ENCODE results near the gene SRRM4.
"Not testable (repeated sequence)": the region's sequence is repeated elsewhere in the genome, so short reads cannot be mapped to it uniquely, and the experiment has no call there.

The SRRM4 gene

DNA sequence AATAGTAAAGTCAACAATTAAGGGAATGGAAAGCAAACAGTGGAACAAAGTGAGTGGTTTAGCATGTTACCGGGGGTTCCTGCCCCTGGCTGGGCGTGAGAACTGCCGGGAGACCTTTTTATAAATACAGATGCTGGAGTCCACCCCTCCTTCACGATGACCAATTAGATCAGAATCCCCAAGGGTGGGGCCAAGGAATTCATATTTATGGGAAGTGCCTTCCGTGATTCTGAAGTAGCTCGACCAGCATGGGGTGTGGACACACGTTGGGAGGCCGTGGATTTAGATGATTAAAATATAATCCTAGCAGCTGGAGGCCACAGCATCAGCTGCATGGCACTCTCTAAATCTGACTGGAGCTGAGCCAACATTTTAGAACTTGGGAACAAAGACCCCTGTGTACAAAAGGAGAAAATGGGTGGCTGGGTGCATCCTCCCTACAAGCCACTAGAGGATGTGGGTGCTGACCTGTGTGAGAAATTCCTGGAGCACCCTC, 87.9 kb downstream of the SRRM4 start:
- no peak for DNase-seq (ENCODE audit: low spot score)

DNA sequence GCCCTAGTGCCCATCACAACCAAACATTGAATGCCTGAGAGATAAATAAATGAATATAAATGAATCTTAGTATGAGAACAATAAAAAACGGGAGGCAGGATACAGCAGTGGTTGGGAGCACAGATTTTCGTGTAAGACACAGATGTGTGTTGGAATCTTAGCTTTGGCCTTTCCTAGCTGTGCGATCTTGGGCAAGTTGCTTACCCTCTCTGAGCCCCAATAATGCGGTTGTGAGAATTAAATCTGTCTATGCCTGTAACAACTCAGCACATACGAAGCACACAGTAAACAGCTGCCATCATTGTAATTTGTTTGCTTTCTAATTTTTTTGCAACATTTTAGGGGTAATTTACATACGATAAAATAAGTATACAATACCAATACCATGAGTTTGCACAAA, 89.8 kb downstream of the SRRM4 start:
- no peak for DNase-seq (ENCODE audit: low spot score)

- DNase-seq (ENCODE audit: low spot score) = no peak
Measured at GRCh38 chr12:119071638-119072231, 90.4 kb downstream of the SRRM4 start.

DNA sequence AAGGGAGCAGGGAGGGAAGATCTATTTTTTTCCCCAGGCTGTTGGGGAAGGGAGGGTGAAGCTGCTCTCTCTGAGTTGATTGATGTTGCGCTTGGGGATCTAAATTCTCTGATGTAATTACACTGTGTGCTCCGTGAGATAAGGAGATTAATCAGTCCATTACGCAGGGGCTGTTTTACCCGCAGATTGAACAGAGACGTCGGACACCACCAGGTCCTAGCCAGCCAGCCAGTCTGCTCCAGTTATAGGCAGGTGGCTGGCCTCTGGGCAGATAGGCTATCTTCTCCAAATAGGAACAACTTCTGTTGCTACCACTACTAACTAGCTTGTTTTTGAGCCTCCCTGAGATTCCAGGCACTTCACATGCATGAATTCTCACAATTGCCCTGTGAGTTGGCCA, 91.1 kb downstream of the SRRM4 start:
- no peak for DNase-seq (ENCODE audit: low spot score)

DNA sequence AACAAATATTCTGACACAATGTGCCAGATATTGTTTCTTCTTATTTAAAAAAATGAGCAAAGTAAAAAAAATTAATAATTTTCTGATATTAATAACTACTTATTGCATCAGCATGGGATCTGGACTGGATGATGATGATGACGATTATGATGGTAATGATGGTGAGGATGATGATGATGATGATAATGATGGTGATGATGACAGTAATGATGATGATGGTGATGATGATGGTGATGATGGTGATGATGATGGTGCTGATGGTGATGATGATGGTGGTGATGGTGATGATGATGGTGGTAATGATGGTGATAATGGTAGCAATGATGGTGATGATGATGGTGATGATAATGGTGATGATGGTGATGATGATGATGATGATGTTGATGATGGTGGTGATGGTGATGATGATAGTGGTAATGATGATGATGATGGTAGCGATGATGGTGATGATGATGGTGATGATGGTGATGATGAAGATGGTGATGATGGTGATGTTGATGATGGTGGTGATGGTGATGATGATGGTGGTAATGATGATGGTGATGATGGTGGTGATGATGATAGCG, 94.0 kb downstream of the SRRM4 start:
- no peak for DNase-seq (ENCODE audit: low spot score)

- DNase-seq (ENCODE audit: low spot score) = no peak
Measured at GRCh38 chr12:119075918-119076317, 94.6 kb downstream of the SRRM4 start.

DNA sequence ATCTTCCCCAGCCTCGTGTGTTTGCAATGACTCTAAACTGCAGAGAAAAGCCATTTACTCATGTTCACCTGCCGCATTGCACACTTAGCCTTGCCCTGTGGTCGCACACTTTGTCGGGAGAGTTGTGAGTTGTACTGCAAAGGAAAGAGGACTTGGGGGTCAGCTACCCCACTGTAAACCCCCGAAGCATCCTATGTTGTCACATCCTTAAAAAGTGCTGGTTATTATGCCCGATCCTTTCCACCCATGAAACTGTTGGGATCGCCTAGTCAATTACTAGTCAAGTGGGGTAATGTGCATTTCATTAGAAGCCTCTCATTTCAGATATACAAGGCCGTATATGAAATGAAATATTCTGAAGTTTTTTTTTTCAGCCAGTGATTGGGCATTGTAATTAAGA, 98.2 kb downstream of the SRRM4 start:
- DNase-seq (ENCODE audit: low spot score) = no peak

- DNase-seq (ENCODE audit: low spot score) = no peak
Measured at GRCh38 chr12:119082016-119082415, 100.7 kb downstream of the SRRM4 start.

- DNase-seq (ENCODE audit: low spot score) = no peak
Measured at GRCh38 chr12:119082496-119082895, 101.2 kb downstream of the SRRM4 start.

DNA sequence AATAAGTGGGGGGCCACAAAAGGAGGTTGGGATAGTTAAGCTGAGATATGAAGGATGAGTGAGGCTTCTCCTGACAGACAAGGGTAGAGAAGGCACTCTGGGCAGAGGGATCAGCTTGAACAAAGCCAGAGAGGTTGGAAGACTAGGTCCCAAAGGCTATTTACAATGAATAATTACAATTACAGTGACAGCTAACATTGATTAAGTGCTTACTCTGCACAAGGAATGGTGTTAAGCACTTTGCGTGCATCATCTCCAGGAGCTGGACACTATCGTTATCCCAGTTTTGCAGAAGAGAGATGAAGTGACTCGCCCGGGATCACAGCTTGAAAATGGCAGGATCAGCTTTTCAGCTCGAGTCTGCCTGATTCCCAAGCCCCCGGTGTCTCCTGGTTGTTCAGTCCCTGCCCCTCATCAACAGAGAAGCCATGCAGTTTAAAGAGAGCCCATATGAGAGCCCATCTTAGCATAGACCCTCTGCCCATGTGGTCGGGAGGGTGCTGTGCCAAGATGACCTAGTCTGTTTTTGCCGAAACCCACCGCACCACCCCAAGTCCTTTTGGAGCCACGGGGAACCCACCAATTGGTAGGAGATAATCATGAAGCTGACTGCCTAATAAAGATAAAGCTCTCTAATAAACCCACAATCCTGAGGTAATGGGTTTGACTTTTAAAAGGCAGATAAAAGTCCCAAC, 107.5 kb downstream of the SRRM4 start:
- peak; percentile 26 for DNase-seq (ENCODE audit: low spot score)

DNA sequence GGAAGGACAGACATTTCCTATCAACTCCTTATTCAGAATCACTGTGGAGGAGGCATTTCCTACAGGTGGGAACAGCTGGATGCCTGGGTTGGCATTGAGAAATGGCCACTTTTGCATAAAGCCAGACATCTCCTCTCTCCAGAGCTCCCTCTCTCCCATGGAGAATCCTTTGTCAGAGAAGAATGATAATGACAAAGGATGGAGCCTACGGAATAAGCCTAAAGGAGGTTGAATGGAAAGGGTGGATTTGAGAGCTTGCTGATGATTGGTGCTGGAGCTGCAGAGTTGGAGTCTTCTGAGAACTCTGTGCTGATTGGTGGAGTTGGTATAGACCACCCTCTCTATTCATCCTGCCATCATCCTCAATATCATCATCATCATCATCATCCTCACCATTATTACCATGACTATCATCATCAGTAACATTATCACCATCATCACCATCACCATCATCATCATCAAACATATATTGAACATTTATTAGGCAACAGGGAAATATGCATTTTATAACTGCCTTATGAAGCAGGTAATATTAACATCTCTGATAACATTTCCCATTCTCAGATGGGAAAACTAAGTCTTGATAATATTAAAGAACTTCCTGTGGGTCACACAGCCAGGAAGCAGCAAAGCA, 108.2 kb downstream of the SRRM4 start:
- peak; percentile 86 for DNase-seq (ENCODE audit: low spot score)

DNA sequence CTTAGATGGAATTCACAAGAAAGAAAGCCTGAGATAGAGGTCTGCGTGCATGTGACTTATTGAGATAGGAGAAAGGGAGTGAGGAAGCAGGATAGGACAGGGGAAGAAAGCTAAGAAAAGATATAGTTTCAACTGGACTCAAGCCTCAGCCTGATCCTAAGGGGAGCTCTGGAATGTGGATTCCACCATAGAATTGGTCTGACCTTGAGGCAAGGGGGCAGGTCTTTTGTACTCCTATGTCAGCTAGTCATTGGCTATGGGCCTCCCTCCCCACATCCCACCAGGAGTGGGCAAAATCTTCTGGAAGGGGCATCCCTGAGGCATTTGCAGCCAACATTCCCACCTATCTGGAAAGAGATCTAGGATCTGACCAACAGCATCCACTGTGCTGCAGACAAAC, 108.9 kb downstream of the SRRM4 start:
- no peak for DNase-seq (ENCODE audit: low spot score)

GRCh38 chr12:119090865-119091264, 109.5 kb downstream of the SRRM4 start:
- DNase-seq (ENCODE audit: low spot score) = no peak

DNA sequence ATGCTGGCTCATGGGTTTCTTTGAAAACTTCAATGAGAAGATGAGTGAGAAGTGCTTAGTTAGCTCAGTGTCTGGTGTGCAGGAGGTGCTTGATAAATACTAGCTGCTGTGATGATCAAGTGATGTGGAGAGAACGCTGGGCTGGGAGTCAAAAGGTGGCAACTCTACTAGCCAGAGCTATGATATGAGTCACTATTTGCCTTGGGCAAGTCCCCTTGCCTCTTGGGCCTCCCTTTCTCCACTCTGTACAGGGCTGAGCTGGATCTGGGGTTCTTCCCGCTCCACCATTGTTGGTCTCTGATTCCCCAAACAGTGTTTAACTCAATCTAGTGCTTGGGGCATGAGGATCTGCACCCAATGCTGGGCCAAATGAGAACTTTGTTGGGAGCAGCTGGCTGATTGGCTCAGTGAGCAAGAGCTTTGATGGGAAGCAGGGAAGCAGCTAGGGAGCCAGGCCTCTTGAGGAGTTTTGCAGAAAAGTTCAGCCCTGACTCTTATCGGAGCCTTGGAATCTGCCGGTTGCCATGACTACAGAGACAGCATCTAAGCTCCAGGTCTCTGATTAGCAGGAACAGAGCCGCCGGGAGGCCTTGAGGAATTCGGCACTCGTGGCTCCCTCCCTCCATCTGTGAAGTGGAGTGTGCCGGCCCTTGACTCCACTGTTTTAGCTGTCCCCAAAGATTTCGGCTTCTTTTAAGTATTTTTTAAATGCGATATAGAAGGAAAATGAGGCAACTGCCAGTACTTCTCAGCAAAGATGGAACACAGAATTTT, 115.3 kb downstream of the SRRM4 start:
- peak; percentile 51 for DNase-seq (ENCODE audit: low spot score)

GRCh38 chr12:119100933-119101332, 119.6 kb downstream of the SRRM4 start:
- no peak for DNase-seq (ENCODE audit: low spot score)

GRCh38 chr12:119102274-119102673, 120.9 kb downstream of the SRRM4 start:
- no peak for DNase-seq (ENCODE audit: low spot score)

- no peak for DNase-seq (ENCODE audit: low spot score)
Measured at GRCh38 chr12:119102714-119103113, 121.4 kb downstream of the SRRM4 start.

DNA sequence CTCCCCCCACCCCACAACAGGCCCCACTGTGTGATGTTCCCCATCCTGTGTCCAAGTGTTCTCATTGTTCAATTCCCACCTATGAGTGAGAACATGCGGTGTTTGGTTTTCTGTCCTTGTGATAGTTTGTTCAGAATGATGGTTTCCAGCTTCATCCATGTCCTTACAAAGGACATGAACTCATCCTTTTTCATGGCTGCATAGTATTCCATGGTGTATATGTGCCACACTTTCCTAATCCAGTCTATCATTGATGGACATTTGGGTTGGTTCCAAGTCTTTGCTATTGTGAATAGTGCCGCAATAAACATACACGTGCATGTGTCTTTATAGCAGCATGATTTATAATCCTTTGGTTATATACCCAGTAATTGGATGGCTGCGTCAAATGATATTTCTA, 123.6 kb downstream of the SRRM4 start:
- not testable (repeated sequence) for DNase-seq (ENCODE audit: low spot score)

DNA sequence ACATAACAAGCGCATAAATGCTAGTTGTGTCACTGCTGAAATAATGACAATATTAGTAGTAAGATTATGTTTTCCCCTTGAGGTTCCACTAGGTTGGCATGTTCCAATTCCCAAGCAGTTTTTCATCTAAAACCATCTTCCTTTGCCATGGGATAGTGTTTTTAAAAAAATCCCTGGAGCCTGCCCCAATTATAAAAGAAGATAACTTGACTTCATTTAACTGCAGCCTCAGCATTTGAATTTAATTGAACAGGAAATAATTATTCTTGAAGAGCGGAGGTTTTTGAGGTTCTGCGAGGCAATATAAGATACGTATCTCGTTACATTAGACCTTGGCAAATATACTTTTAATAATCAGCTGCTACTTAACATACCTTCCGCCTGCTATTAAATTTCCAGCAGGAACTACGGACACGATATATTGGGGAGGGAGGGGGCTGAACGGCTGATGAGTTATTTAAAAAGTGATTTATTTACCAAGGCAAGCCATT, 132.2 kb downstream of the SRRM4 start:
- DNase-seq (ENCODE audit: low spot score) = no peak

DNA sequence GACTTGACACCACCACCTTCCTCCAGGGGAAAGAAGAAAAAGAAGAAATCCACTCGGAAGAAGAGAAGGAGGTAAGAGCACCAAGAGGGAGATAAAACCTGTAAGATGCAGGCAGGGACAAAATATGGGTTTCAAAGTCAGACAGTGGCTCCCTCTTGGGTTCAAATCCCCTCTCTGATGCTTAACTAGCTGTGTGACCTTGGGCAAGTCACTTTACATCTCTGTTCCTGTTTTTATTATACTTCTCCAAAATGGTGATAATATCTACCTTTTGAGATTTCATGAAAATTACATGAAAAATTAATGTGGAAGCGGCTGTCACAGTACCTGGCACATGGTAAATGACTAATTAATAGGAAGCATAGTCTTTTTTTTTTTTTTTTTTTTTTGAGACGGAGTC, 133.0 kb downstream of the SRRM4 start:
- no peak for DNase-seq (ENCODE audit: low spot score)

DNA sequence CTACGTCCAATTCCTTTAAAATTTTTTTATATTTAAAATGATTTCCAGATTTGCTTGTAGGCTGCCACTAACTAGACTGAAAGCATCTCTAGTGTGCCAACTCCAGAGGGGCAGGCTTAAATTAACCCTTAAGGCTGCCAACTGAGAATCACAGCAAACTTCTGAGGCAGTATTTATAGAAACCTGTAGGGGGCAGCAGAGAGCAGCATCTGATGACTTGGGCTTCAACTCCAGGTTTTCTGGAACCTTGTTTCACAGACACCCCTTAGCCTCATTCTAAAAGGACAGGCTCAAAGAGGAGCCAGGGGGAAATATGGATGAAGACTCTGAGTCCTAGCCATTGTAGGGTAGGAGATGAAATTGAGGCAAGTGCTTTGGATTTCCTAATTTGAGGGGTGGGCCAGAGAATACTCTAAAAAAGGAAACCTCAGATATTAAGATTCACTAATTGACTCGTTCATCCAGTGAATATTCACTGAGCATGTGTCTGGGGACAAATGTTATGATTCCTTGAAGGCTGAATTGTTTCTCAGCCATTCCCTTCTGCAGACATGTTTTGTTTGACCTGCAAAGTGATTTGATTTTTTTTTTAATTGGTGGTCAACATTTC, 134.1 kb downstream of the SRRM4 start:
- peak; percentile 82 for DNase-seq (ENCODE audit: low spot score)

DNA sequence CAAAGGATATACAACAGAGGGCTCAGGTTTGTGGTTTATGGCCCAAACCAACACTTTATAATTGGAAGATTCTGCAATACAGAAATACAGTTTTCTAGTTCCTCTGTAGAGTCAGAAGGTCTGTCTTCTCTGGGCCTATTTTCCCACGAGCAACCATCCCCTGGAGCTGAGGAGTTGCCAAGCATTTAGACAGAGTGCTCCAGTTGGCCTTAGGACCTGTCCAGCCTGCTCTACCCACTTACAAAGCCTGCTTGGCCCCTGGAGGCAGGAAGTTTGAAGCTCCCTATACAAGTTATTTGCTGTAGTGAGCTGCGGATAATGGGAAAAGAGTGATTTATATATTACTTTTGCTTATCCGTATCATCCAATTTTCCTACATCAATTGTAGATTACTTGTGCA, 136.6 kb downstream of the SRRM4 start:
- DNase-seq (ENCODE audit: low spot score) = no peak
